GM19099 (cell line): ENCODE results near the gene MTUS2.

ENCODE experiments used
- POLR2A ChIP-seq: IDR thresholded peaks from 3 replicates; pipeline ENCODE4 v1.6.1; 2011; ENCODE audit warnings: low read depth; ENCODE audit not compliant: insufficient read length; ENCODE audit errors: extremely low read depth

Gene MTUS2

DNA sequence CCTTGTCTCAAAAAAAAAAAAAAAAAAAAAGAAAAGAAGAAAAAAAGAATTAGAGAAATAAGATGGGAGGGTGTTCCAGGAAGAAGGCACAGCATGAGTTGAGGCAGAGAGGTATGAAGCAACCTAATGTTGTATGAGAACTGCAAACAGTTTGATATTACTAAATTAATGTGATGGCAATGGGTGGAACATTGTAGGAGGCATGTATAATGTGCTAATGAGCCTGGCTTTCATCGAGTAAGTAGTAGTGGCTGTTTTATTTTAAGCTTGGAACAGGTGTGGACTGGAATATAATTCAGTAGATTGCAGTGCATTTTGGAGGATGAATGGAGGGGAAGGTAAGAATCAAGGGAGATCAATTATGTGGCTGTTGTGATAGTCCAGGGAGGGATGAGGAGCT is 156.1 kb downstream of the MTUS2 start:
- no peak for TF ChIP-seq POLR2A

DNA sequence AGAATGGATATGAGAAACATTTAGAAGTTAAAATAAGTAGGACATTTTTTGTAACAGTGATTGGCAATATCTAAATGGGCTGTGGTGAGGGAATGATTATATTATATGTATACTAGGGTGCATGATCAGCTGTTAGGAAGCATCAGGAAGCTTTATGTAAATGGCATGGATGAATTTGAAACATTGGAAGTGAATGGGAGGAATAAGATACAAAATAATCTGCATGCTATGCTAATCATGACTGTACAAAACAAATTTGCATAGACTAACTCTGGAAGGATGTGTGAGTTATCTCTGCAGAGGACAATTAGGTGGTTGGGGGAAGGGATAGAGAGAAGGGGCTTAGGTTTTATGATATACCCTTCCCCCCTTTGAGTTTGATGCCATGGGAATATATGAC is 156.5 kb downstream of the MTUS2 start:
- no peak for TF ChIP-seq POLR2A

DNA sequence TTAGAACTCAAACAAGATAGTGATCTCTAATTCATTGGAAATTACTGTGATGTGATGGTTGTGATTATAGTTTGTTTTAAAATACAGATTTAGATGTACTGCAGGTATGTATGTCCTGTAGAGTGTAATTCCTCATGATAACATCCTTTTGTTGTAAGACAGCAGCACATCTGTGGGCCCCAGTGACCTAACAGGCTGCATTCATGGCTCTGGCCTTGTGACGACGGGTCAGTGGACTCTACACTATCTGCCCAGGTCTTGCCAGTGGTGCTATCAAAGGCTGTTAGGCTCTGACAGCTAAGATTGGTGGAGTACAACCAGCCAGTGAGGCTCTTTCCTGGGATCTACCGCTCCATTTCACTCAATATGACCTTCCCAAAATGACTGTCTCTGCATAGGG is 158.4 kb downstream of the MTUS2 start:
- no peak for TF ChIP-seq POLR2A

DNA sequence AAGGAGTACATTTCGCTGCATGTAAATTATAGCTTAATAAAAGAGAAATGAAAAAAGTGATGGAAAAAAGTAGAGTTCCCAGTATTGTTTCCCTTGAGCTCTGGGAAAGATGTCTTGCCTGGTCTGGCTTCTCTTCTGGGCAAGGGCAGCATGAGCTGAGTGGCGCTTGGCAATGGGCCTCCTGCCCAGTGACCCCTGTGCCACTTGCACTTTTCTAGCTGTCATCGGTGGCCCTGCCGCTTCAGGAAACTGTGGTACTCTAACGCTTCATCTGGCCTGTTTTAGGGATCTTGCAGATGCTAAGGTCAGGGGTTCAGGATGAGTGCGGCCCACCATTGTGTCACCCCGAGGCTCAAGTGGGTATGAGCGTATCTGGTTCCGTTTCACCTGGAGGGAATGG is 161.4 kb downstream of the MTUS2 start:
- no peak for TF ChIP-seq POLR2A

DNA sequence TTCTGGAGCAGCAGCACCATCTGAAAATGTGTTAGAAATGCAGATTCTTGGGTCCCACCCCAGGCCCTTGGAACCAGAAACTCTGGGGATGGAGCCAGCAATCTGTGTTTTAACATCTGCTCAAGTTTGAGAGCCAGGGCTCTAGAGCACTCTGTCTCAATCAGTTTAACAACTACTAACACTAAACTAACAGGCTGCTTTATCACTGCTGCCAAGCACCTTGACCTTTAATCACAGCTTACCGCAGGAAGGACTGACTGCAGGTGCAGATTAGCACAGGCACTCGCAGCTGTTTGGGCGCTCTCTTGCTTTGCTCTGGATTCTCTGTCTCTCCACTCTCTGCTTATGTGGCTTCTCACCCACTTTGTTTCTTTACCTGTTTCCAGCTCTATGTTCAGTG is 163.5 kb downstream of the MTUS2 start:
- no peak for TF ChIP-seq POLR2A

DNA sequence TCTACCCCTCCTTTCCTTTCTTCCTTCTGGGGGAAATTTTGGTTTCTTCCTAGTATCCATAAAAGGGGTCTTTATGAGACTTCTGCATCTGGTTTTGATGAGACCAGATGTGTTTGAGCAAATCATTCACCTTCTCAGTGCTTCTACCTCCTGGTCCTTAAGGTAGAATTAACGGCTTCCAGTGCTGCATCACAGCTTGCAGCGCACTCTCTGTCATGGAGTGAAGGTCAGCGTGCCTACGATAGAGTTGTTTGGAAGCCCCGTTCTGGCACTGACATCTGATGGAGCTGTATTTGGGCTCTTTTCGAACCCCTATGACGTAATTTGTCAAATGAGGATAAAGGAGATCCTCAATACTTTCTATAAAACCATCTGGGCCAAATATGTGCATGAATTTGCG is 164.2 kb downstream of the MTUS2 start:
- no peak for TF ChIP-seq POLR2A

DNA sequence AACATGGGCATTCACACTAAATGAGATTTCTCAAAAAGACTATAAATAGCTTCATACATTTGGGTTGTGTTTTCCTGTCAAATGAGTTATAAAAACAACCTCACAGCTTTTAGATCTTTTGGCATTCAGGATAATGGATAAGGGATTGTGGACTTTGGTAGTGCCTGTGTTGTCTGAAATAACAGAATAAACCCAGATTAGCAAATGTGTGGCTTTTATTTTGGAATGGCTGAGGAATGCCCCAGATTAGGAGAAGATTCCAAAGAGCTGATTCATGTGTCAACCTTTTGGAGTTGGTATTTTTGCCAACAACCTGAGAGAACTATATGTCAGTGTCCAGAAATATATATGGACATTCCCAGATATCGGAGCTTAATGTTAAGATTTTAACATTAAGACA is 164.7 kb downstream of the MTUS2 start:
- TF ChIP-seq POLR2A, result no peak

DNA sequence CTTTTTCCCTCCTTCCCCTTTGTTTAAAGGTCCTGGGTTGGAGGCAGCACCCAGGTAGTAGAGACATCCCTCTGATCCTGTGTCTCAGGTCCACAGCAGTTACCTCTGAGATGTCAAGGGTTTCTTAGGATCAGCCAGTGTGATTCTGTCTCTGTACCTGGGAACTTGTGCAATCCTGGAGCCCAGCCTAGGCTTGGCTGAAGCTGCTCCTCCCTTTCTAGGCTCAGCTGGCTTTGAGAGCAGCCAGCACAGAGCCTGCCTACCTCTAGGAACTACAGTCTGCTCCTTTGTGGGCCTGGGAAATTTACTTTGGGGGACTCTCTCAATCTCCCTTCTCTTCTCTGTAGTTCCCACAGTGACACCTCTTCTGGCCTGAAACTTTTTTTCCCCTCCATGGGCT is 171.6 kb downstream of the MTUS2 start:
- no peak for TF ChIP-seq POLR2A

DNA sequence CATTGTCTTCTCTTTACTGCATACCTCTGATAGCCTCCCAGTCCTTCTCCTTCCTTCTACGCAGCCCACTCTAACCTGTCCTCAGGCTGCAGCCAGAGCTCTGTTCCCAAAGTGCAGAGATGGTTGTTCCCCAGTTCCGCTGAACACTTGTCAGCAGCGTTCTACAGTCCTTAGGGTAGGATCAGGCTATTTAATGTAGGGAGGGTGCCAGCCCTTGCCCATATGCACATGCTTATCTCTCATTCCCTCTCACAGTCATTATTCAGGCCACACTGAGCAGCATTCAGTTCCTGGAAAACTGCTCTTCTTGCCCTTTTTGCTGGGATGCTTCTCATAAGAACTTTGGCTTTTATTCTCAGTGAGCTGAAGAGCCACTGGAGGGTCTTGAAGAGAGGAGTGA is 180.7 kb downstream of the MTUS2 start:
- TF ChIP-seq POLR2A, result no peak

DNA sequence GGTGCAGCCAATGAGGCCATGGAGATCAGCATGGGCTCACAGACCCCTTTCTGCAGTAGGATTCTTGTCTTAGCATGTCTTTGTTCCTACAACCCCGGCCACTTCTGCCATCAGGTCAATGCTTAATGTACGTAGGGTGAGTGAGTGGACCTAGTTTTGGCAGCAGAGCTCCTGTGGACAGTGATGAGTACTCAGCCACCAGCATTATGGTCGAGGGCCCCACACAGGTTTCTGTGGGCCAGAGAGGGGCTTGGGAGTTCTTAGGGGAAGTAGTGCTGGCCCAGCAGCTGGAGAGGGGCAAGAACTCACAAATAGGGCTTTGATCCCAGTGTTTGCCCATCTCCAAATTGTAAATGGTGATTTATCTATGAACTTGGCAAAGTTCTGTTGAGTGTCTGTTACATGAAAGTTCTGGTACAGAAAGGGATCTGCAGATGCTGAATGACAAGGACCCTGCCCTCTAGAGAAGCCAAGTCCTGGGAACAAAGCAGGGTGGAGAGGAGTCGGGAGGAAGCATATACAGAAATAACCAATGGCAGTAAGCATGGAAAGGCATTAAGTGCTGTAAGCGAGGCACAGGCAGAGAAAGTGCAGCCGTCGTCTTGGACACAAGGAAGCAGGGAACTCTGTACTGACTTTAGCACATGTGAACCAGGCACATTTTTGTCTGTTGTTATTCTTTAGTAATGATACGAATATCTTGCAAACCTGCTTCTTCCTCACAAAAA is 185.1 kb downstream of the MTUS2 start:
- TF ChIP-seq POLR2A, result no peak

DNA sequence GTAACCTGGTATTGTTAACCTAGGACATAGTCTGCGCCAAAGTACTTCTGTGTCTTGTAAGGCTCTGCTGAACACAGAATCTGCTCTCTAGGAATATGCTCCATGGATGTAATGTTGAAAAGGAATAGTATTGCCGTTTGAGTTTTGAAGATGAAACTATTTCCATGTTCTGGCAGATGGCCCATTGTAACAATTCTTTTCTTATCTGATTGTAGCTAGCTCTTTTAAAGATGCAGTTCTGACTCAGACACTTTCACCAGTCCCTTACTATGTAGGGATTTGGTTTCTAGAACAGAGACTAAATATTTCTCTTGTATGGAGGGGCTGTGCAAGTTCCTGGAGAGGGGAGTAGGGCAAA is 185.6 kb downstream of the MTUS2 start:
- TF ChIP-seq POLR2A, result no peak

DNA sequence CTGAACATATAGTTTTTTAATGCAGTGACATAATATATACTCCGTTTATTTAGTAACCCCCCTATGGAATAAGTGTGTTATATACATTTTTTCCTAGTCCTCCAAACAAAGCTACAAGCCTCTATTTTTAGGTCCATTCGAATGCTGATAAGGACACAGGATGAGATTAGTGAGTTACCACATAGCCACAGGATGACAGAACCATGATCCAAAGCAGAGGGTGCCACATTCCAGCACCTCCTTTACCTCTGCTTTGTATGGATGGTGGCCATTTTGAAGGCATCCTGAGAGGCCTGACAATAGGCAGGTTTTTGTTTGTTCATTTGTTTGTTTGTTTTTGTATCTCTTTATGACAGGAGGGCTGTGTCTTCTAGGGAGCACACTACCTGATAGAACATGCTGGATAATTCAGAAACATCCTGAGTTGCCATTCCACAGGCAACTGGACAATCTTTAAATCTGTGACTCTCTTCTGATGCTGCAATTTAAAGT is 186.3 kb downstream of the MTUS2 start:
- no peak for TF ChIP-seq POLR2A

DNA sequence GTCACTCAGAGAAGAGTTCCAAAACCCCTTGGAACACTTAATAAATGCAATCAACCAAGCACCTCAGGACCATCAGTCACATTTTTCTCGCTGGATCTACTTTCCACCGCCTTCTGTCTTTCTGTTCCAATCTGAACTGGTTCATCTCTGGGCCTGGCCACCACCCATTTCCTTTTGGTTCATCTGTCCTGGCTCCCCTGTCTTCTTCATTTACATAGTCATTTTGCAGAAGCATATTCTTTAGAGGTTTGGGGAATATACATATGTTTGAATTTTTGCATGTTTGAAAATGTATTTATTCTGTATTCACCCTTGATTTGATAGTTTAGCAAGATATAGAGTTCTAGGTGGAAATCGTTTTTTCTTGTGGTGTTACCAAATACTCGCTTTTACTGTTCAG is 188.2 kb downstream of the MTUS2 start:
- no peak for TF ChIP-seq POLR2A

DNA sequence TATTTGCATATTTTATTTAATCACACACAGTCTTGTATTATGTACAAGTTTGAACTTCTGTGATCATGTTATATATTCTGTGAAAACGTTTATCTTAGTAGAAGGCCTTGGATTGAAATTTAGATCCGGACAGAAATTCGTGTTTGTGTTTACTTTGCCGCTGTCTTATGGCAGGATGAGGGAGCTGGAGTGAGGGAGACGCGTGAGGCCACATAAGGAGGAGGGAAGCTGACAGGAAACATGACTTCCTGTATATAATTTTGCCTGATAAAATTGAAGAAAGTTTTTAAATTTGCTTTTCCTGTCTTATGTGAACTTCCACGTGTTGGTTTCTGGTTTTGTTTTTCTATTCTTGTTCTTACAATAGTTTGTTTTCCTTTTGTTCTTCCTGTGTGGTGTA is 200.2 kb downstream of the MTUS2 start:
- TF ChIP-seq POLR2A, result no peak

DNA sequence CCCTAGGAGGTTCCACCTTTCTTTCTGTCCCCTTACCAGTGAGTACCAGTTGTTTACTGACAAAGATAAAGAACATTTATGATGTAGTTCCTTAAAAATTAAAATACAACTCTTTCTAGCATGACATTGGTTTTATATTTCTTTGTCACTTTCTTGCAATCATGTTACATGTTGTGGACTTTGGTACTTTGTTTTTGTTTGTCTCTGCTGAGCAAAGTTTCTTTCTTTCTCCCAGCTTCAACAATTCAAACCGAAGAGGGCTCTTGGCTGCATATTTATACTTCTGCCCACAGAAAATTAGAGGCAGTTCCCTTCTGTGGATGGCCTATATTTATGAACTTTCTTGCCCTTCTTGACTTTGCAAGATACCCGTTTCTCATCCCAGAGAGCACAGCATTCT is 201.2 kb downstream of the MTUS2 start:
- no peak for TF ChIP-seq POLR2A

DNA sequence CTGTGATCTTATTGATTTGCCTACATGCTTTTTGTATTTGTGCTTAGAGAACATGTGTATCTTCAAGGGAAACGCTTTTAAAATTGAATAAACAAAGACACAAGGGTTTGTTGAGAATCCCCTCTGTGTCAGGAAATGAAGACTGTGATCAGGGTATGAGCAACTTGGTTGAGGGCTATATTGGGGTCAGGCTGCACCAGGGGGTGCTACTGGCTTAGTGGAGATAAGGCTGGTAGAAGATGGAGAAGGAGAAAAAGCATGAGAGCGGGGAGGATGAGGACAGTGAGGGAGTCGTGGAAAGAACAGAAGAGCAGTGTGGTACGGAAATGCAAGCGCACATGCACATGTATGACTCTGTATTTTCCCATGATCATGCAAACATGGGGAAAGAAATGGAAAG is 201.6 kb downstream of the MTUS2 start:
- no peak for TF ChIP-seq POLR2A

DNA sequence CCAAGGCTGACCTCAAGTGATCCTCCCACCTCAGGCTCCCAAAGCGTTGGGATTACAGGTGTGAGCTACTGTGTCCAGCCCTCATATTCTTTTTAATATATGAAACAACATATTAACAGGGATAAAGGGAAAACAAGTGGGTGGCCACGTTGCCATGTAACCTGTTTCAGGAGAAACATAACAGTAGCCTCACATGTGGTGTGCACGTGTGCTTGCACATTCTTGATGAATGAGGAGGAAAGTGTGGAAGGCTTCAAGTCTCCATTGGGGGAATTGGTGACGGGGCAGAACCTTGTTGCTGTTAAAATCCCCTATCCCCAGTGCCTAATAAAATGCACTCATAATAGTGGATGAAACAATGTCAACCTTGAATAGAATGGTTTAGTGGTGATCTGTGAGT is 202.3 kb downstream of the MTUS2 start:
- no peak for TF ChIP-seq POLR2A
